Measurements from ENCODE around the gene PPP1R13B. TPM values are rescaled to one million over a fixed set of nuclear protein-coding genes. Genes with fewer than 3 reads are reported as not detected.

The PPP1R13B gene
- total RNA-seq, 4 donors from 2014 or later = 10.7 to 48.3 (median 23.3) TPM

DNA sequence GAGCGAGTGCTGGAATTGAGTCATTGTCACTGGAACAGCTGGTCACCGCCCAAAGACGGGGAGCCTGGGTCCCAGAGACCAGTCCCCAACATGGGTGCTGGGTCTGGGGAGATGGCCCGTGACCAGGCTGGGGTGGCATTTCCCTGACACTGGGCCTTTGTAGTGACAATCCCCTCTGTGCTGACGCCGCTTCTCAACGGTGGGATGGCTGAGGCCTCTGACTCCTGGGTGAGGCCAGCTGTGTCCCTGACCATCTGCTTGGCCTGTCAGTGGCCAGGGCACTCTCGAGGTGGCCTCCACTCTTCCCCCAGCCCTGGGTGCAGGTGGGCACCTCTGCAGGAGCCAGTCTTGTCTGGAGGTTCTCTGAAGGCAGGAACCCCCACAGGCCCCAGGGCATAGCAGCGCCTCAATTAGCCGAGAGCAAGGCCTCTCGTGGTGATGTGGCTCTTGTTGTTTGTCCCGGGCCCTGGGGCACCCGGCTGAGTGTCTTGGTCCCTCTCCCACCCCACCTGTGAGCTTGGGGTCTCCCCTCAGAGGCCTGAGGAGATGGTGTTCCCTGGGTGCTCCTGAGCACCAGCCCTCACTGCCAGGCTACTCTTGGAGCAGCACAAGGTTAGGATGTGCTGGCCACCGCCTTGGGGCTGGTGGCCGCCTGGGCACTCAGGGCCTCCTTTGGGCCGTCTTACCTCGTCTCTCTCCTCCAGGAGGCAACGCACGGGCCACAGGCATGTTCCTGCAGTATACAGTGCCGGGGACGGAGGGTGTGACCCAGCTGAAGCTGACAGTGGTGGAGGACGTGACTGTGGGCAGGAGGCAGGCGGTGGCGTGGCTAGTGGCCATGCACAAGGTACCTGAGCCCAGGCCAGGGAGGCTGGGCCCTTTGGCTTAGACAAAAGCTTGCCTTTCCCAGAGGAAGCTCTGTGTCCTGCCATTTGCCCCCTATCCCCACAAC is 115.2 kb downstream of the PPP1R13B start:
- Histone ChIP-seq H3K27ac (no peak overlapping the region), H3K4me3 (no peak overlapping the region), H3K4me1 (peaks cover 0 to 29% (median 0%) of the 10 kb centered on the region in 4 donors), H3K36me3 (peaks cover 0 to 98% (median 21%) of the 10 kb centered on the region in 3 donors), H3K9me3 (no peaks in the 10 kb centered on the region), H3K27me3 (no peaks in the 10 kb centered on the region)
- WGBS, 2 donors = 83 to 90% methylated on average over 16 to 21 of the region's 24 CpGs
- TF ChIP-seq EP300 (IDR thresholded peaks at IDR 0.05) (no peak), POLR2A (IDR thresholded peaks at IDR 0.05) (no peak)
- TF ChIP-seq, protein P1, sequence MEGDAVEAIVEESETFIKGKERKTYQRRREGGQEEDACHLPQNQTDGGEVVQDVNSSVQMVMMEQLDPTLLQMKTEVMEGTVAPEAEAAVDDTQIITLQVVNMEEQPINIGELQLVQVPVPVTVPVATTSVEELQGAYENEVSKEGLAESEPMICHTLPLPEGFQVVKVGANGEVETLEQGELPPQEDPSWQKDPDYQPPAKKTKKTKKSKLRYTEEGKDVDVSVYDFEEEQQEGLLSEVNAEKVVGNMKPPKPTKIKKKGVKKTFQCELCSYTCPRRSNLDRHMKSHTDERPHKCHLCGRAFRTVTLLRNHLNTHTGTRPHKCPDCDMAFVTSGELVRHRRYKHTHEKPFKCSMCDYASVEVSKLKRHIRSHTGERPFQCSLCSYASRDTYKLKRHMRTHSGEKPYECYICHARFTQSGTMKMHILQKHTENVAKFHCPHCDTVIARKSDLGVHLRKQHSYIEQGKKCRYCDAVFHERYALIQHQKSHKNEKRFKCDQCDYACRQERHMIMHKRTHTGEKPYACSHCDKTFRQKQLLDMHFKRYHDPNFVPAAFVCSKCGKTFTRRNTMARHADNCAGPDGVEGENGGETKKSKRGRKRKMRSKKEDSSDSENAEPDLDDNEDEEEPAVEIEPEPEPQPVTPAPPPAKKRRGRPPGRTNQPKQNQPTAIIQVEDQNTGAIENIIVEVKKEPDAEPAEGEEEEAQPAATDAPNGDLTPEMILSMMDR (IDR thresholded peaks at IDR 0.05) = no peak
- no peak for DNase-seq (ENCODE audit: low spot score in 2 of 2)

DNA sequence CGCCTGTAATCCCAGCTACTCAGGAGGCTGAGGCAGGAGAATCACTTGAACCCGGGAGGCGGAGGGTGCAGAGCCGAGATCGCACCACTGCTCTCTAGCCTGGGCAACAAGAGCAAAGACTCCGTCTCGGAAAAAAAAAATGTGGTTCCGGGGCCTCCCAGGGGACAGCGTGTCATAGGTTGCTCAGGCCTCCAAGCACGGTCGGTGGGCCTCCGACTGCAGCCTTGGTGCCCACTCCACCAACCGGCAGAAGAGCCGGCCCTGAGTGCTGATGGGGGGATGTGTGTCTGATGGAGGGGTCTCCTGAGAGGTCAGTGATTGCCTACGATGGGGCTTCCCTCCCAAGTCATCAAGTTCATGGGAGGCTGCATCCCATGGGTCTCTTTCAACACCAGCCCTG is 115.9 kb downstream of the PPP1R13B start:
- Histone ChIP-seq H3K4me1 (peaks cover 0 to 22% (median 0%) of the 10 kb centered on the region in 4 donors), H3K36me3 (peaks cover 0 to 97% (median 21%) of the 10 kb centered on the region in 3 donors)

DNA sequence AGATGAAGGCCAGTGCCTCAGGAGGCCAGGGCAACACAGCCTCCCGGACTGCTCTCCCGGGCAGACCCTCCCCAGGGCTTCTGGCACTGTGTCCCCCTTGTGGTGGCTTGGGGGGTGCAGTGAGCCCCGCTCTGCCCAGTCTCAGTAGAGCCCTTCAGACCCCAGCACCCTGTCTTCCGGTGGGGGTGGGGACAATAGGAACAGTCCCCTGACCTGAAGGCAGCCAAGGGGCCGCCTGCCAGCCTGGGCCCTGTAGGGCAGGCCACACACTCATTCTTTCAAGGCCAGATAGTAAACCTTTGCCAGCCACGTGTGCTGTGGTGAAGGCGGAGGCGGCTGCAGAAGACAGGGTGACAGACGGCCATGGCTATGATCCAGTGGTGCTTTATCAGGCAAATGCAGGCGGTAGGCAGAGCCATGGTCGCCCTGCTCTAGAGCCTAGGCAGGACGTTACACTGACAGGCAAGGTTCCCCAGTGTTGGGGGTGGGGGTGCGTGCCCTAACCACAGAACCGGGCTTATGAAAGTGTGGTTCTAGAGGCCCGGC is 116.8 kb downstream of the PPP1R13B start:
- TF ChIP-seq EP300 (IDR thresholded peaks at IDR 0.05) = no peak
- TF ChIP-seq, protein P1 (IDR thresholded peaks at IDR 0.05) = peak in 1 of 5 experiments; percentile 11
- DNase-seq (ENCODE audit: low spot score in 2 of 2) = no peak
- WGBS, 2 donors = 79 to 81% methylated on average over 15 of the region's 15 CpGs
- Histone ChIP-seq H3K9me3 (no peaks in the 10 kb centered on the region), H3K4me3 (no peak overlapping the region), H3K4me1 (peaks cover 0 to 21% (median 0%) of the 10 kb centered on the region in 4 donors), H3K36me3 (peaks cover 0 to 96% (median 21%) of the 10 kb centered on the region in 3 donors), H3K27ac (peak overlapping the region in 1 of 4 donors; percentile 24), H3K27me3 (no peaks in the 10 kb centered on the region)

More for the DNA sequence above, 115.9 kb downstream of the PPP1R13B start:
- H3K4me3 ChIP-seq = no peak overlapping the region
- H3K27me3 ChIP-seq = no peaks in the 10 kb centered on the region
- 90 to 92% methylated on average over 14 to 15 of the region's 15 CpGs for WGBS, 2 donors
- no peak overlapping the region for H3K27ac ChIP-seq
- no peak for TF ChIP-seq POLR2A (IDR thresholded peaks at IDR 0.05)
- TF ChIP-seq, protein P1 (IDR thresholded peaks at IDR 0.05) = no peak
- H3K9me3 ChIP-seq = no peaks in the 10 kb centered on the region
- DNase-seq (ENCODE audit: low spot score in 2 of 2) = no peak

DNA sequence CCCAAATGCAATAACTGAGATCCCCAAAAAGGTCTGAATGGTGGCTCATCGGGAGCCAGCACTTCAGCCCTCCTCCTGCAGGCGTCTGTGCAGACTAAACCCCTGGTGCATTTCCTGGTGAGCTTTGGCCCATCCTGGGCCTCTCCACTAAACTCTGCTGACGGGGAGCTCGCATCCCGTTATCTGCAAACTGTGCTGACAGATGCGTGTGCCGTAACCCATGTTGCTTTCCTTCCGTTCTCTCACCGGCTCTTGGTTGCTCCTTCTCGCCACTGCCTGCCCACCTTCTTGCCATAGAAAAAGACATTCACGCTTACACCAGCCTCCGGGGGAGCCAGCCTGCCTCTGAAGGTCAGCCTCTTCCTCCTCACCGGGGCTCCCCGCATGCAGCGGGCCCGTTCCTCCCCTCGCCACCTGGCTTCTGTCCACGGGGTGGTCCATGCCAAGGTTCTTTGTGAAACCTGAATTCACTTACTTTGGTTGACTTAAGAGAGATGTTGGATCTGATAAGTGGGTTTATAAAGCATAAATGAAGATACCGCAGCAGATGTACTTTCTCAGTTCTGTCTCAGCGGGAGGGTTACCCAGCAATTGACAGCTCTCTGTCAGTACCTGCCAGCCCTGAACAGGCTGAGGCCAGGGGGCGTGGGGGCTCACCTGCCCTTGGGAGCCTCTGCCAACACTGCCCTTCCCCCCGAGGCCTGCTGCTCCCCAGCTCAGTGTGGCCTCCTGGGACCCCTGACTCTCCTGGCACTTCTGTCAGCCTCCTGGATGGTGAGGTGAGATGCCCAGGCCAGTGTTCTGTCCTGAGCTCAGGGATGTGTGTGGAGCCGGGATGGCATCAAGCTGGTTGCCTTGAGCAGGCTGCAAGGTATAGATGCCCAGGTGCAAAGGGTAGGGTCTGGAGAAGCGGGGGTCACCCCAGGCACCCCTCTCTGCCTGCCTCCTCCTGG is 117.6 kb downstream of the PPP1R13B start:
- WGBS, 2 donors = 87 to 88% methylated on average over 22 to 24 of the region's 24 CpGs
- no peak for DNase-seq (ENCODE audit: low spot score in 2 of 2)
- Histone ChIP-seq H3K27ac (peak overlapping the region in 1 of 4 donors; percentile 24), H3K9me3 (no peaks in the 10 kb centered on the region), H3K4me1 (peaks cover 0 to 21% (median under 1%) of the 10 kb centered on the region in 4 donors), H3K36me3 (peaks cover 0 to 88% (median 21%) of the 10 kb centered on the region in 3 donors), H3K4me3 (no peak overlapping the region), H3K27me3 (no peaks in the 10 kb centered on the region)
- no peak for TF ChIP-seq EP300 (IDR thresholded peaks at IDR 0.05)
- no peak for TF ChIP-seq POLR2A (IDR thresholded peaks at IDR 0.05)
- TF ChIP-seq, protein P1 (IDR thresholded peaks at IDR 0.05) = no peak
